GM12878 (cell line): Measurements from ENCODE around the gene TCF23. TPM values are rescaled to one million over a fixed set of nuclear protein-coding genes. Genes with fewer than 3 reads are reported as not detected.

Experiments used
- ATAC-seq: fragments of 200-7000 bp; cut with Tn5 transposase; 3 replicates; pipeline ENCODE4 v1.9.1; 2020; ENCODE audit warnings: mild to moderate bottlenecking, moderate library complexity
- BruUV-seq: library from RNA; stranded (reverse); fragments of 400-500 nt; replicated peaks from 2 replicates; lab custom pipeline; 2021; lab: Mats Ljungman, UMichigan
- CTCF ChIA-PET: fragments of 300-600 bp; sonication (Branson Sonifier 250); formaldehyde crosslinking; extraction: SDS; loops from one replicate; lab custom pipeline; 2021; ENCODE audit warnings: inconsistent platforms; lab: Yijun Ruan, JAX
- POLR2A ChIA-PET: fragments of 350-600 bp; formaldehyde crosslinking; extraction: SDS; loops from one replicate; lab custom pipeline; 2021; ENCODE audit warnings: inconsistent platforms; lab: Charles Lee
- RAD21 ChIA-PET: fragments of 300-600 bp; sonication (Branson Sonifier 250); formaldehyde crosslinking; loops from one replicate; lab custom pipeline; 2023; ENCODE audit warnings: antibody characterized with exemption; ENCODE audit not compliant: unreplicated experiment; lab: Charles Lee
- SMC1A ChIA-PET: fragments of 300-600 bp; sonication (Branson Sonifier 250); formaldehyde crosslinking; loops from one replicate; lab custom pipeline; 2023; ENCODE audit not compliant: unreplicated experiment, uncharacterized antibody; lab: Charles Lee
- DNase-seq: peaks from one replicate; pipeline ENCODE4 v3.0.0-alpha.2; 2011; ENCODE audit warnings: low read depth, low spot score
- FAIRE-seq: peaks from 3 replicates; lab custom pipeline; 2011; peaks lifted over from hg19 to GRCh38; lab: Jason Lieb, UNC
- H2AFZ ChIP-seq: 2 replicates; pipeline ENCODE4 v1.6.0; 2011; ENCODE audit warnings: low read depth, low read length, control low read depth; ENCODE audit not compliant: control insufficient read depth
- H3K27ac ChIP-seq: 2 replicates; pipeline ENCODE4 v1.5.1; 2011; ENCODE audit warnings: control low read depth; ENCODE audit not compliant: control insufficient read depth, insufficient read depth
- H3K27me3 ChIP-seq, 2 experiments: replicated peaks in 1 of 2; 2 replicates each; pipeline versions ENCODE4 v1.6.0 to v1.6.1; 2011; ENCODE audit warnings: low read length in 1 of 2; ENCODE audit not compliant: control insufficient read depth in 2 of 2, insufficient read depth in 2 of 2
- H3K36me3 ChIP-seq, 2 experiments: 2 replicates each; pipeline ENCODE4 v1.5.1; 2011; ENCODE audit warnings: low read length in 1 of 2; ENCODE audit not compliant: control insufficient read depth in 2 of 2, insufficient read depth in 2 of 2
- H3K4me1 ChIP-seq: 2 replicates; pipeline ENCODE4 v1.6.1; 2011; ENCODE audit warnings: mild to moderate bottlenecking, low read length, moderate library complexity, mixed read lengths; ENCODE audit not compliant: control insufficient read depth, insufficient read depth
- H3K4me2 ChIP-seq: 2 replicates; pipeline ENCODE4 v1.6.0; 2011; ENCODE audit warnings: control low read depth; ENCODE audit not compliant: control insufficient read depth, insufficient read depth
- H3K4me3 ChIP-seq: fragments of 200-600 bp; sonication (generic); 2 replicates; pipeline ENCODE4 v1.5.1; 2016
- H3K79me2 ChIP-seq: 2 replicates; pipeline ENCODE4 v1.6.0; 2011; ENCODE audit warnings: low read length; ENCODE audit not compliant: control insufficient read depth, insufficient read depth
- H3K9ac ChIP-seq: 2 replicates; pipeline ENCODE4 v1.8.0; 2011; ENCODE audit warnings: low read length, control low read depth, mixed read lengths; ENCODE audit not compliant: control insufficient read depth, insufficient read depth
- H3K9me3 ChIP-seq: replicated peaks from 3 replicates; pipeline ENCODE4 v1.5.1; 2011; ENCODE audit warnings: mild to moderate bottlenecking, low read length; ENCODE audit not compliant: control insufficient read depth, insufficient read depth
- H4K20me1 ChIP-seq: 2 replicates; pipeline ENCODE4 v1.6.0; 2011; ENCODE audit not compliant: control insufficient read depth, insufficient read depth
- CTCF ChIP-seq, 3 experiments: IDR thresholded peaks in 2 of 3; conservative IDR thresholded peaks in 1 of 3; 2 replicates each; pipeline ENCODE4 v1.5.1; 2011; ENCODE audit warnings: low read depth in 3 of 3, low read length in 3 of 3, mild to moderate bottlenecking in 3 of 3, control low read depth in 2 of 3, moderate library complexity in 2 of 3, inconsistent platforms in 1 of 3, mixed read lengths in 1 of 3; ENCODE audit not compliant: control insufficient read depth in 2 of 3, insufficient read depth in 1 of 3; ENCODE audit errors: extremely low read depth in 1 of 3
- ELK1 ChIP-seq: IDR thresholded peaks from 2 replicates; pipeline ENCODE4 v1.6.1; 2012; ENCODE audit warnings: low read depth, low read length, improper control_type of control experiment
- WGBS: methylation state at CpG from one replicate; pipeline ENCODE4 v1.1.6; 2016; ENCODE audit warnings: low lambda C conversion rate; ENCODE audit not compliant: insufficient replicate concordance, insufficient coverage; ENCODE audit errors: missing lambda C conversion rate; 5-methylcytosine and 5-hydroxymethylcytosine counted together
- in situ Hi-C: fragments of 300-500 bp; cut with MboI; formaldehyde crosslinking; loops from 9 replicates; pipeline ENCODE4 v1.14.3; 2018; ENCODE audit warnings: mixed read lengths
- intact Hi-C: fragments of 100-400 bp; cut with micrococcal nuclease; formaldehyde crosslinking; loops from one replicate; pipeline ENCODE4 v1.14.2; 2022; ENCODE audit not compliant: unreplicated experiment
- polyA plus RNA-seq, 11 experiments: library from polyadenylated mRNA; depleted of rRNA in 4 of 11; unstranded in 6 of 11; stranded (reverse) in 5 of 11; fragments of >200 nt; fragmentation: Nextera tagmentation in 4 of 11; fragmentation: Illumina TruSeq in 1 of 11; extraction: Ambion mirVana in 4 of 11; extraction: Trizol in 1 of 11; gene quantifications; 1 replicate in 1 of 11; 2 replicates in 10 of 11; pipeline versions ENCODE4 v1.2.1 to v1.2.3, GENCODE V29; 2011 to 2016; ENCODE audit warnings: inconsistent platforms in 2 of 11, missing spikeins in 2 of 11, low read depth in 1 of 11
- total RNA-seq, 4 experiments: library from RNA; depleted of rRNA in 3 of 4; stranded (reverse); fragments of >200 nt in 3 of 4; fragmentation: Illumina TruSeq in 1 of 4; extraction: Trizol in 1 of 4; gene quantifications; 2 replicates each; pipeline versions ENCODE4 v1.2.1 to v1.2.3, GENCODE V29; 2013 to 2021

Gene TCF23
- total and polyA plus RNA-seq, 10 of the 15 experiments (the other 5 are each of a cell fraction or from before 2014, with no cell fraction given) = not detected

- H3K4me3 ChIP-seq = no peak overlapping the region
- ChIA-PET SMC1A (interaction anchor here (0.6 to 2.2 kb wide), 3 partner anchors 39 to 152 kb away, joined by 3 to 10 read pairs (median 3); no protein-coding TSS in a partner anchor), RAD21 (interaction anchor here (2.0 kb wide), 1 partner anchor 54 kb away, joined by 7 read pairs; no protein-coding TSS in a partner anchor), POLR2A (interaction anchor here (0.5 to 0.8 kb wide), 5 partner anchors 8 to 431 kb away, joined by 3 to 5 read pairs (median 3); partner anchors contain the start of gene PPM1G), CTCF (interaction anchor here (1.1 to 2.9 kb wide), 5 partner anchors 10 to 128 kb away, joined by 3 to 10 read pairs (median 3); no protein-coding TSS in a partner anchor)
- 65% methylated on average over 8 of the region's 8 CpGs for WGBS
- H3K4me2 ChIP-seq = no peak overlapping the region
- no TSS peak for BruUV-seq
- no peaks in the 10 kb centered on the region for H3K4me1 ChIP-seq
- intact Hi-C loops = no loop called here
- no peak overlapping the region for H3K27ac ChIP-seq
- TF ChIP-seq CTCF (IDR thresholded peaks at IDR 0.05 in 2 of 3, conservative IDR thresholded peaks at IDR 0.05 in 1 of 3; ENCODE audit: control insufficient read depth in 2 of 3, extremely low read depth in 1 of 3, insufficient read depth in 1 of 3, low read depth in 3 of 3, low read length in 3 of 3) (0 out of 6 replicates have a peak, but pooled peaks of 1 of the 3 experiments have one; percentile 9), ELK1 (no peak)
- no peaks in the 10 kb centered on the region for H3K79me2 ChIP-seq
- no peaks in the 10 kb centered on the region for H3K9me3 ChIP-seq
- in situ Hi-C loops = no loop called here
- no peaks in the 10 kb centered on the region for H4K20me1 ChIP-seq
- no peaks in the 10 kb centered on the region; a peak in 1 of 4 replicates for H3K27me3 ChIP-seq
- H2AFZ ChIP-seq = no peak overlapping the region
- DNase-seq (no peak), ATAC-seq (no peak), FAIRE-seq (no peak)
- H3K9ac ChIP-seq = no peak overlapping the region
- H3K36me3 ChIP-seq = no peaks in the 10 kb centered on the region
These were observed 3.4 kb downstream of the TCF23 start for GRCh38 chr2:27152102-27152795.
